GM18520 (cell line): ENCODE results near the gene SHISA5.
"Not testable (repeated sequence)": the region's sequence is repeated elsewhere in the genome, so short reads cannot be mapped to it uniquely, and the experiment has no call there.

Experiments
- ATAC-seq: cut with Tn5 transposase; IDR thresholded peaks from one replicate; pipeline ENCODE4 v1.9.1; 2021; ENCODE audit not compliant: unreplicated experiment

Gene SHISA5

GRCh38 chr3:48504051-48504946 is at the start of gene SHISA5:
Gene SHISA5 (minus strand): TSS chr3:48504174. CDS start chr3:48504094, 80 bp downstream.
- ATAC-seq, result no peak

- ATAC-seq, result no peak
Observed at GRCh38 chr3:48553361-48553760, 49.4 kb upstream of the SHISA5 start.

- no peak for ATAC-seq
Observed at GRCh38 chr3:48552111-48552951, 48.4 kb upstream of the SHISA5 start.

- ATAC-seq, result not testable (repeated sequence)
Observed at GRCh38 chr3:48551651-48552050, 47.7 kb upstream of the SHISA5 start.

- ATAC-seq, result peak; percentile 55
Observed at GRCh38 chr3:48548729-48549705, 45.0 kb upstream of the SHISA5 start.

- ATAC-seq, result no peak
Observed at GRCh38 chr3:48548126-48548525, 44.2 kb upstream of the SHISA5 start.

- no peak for ATAC-seq
Observed at GRCh38 chr3:48546203-48546829, 42.3 kb upstream of the SHISA5 start.

GRCh38 chr3:48544141-48544540 is 40.2 kb upstream of the SHISA5 start:
- ATAC-seq, result no peak

- no peak for ATAC-seq
Observed at GRCh38 chr3:48543271-48543866, 39.4 kb upstream of the SHISA5 start.

GRCh38 chr3:48538451-48538850 is 34.5 kb upstream of the SHISA5 start:
- ATAC-seq, result no peak

- ATAC-seq, result no peak
Observed at GRCh38 chr3:48536785-48537184, 32.8 kb upstream of the SHISA5 start.

GRCh38 chr3:48536116-48536515 is 32.1 kb upstream of the SHISA5 start:
- no peak for ATAC-seq

GRCh38 chr3:48535578-48535977 is 31.6 kb upstream of the SHISA5 start:
- no peak for ATAC-seq

- no peak for ATAC-seq
Observed at GRCh38 chr3:48532977-48533337, 29.0 kb upstream of the SHISA5 start.

GRCh38 chr3:48532271-48532976 is 28.4 kb upstream of the SHISA5 start:
- no peak for ATAC-seq

GRCh38 chr3:48530701-48531100 is 26.7 kb upstream of the SHISA5 start:
- not testable (repeated sequence) for ATAC-seq

- ATAC-seq, result no peak
Observed at GRCh38 chr3:48528754-48529153, 24.8 kb upstream of the SHISA5 start.

GRCh38 chr3:48528048-48528447 is 24.1 kb upstream of the SHISA5 start:
- no peak for ATAC-seq

- ATAC-seq, result no peak
Observed at GRCh38 chr3:48524970-48525369, 21.0 kb upstream of the SHISA5 start.
